NCI-H2029 (cell line): ENCODE measurements around the gene LONP2.

ENCODE experiments used
- DNase-seq: peaks from one replicate; lab custom pipeline; 2025; lab: John Stamatoyannopoulos, UW

LONP2 gene, protein sequence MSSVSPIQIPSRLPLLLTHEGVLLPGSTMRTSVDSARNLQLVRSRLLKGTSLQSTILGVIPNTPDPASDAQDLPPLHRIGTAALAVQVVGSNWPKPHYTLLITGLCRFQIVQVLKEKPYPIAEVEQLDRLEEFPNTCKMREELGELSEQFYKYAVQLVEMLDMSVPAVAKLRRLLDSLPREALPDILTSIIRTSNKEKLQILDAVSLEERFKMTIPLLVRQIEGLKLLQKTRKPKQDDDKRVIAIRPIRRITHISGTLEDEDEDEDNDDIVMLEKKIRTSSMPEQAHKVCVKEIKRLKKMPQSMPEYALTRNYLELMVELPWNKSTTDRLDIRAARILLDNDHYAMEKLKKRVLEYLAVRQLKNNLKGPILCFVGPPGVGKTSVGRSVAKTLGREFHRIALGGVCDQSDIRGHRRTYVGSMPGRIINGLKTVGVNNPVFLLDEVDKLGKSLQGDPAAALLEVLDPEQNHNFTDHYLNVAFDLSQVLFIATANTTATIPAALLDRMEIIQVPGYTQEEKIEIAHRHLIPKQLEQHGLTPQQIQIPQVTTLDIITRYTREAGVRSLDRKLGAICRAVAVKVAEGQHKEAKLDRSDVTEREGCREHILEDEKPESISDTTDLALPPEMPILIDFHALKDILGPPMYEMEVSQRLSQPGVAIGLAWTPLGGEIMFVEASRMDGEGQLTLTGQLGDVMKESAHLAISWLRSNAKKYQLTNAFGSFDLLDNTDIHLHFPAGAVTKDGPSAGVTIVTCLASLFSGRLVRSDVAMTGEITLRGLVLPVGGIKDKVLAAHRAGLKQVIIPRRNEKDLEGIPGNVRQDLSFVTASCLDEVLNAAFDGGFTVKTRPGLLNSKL

DNA sequence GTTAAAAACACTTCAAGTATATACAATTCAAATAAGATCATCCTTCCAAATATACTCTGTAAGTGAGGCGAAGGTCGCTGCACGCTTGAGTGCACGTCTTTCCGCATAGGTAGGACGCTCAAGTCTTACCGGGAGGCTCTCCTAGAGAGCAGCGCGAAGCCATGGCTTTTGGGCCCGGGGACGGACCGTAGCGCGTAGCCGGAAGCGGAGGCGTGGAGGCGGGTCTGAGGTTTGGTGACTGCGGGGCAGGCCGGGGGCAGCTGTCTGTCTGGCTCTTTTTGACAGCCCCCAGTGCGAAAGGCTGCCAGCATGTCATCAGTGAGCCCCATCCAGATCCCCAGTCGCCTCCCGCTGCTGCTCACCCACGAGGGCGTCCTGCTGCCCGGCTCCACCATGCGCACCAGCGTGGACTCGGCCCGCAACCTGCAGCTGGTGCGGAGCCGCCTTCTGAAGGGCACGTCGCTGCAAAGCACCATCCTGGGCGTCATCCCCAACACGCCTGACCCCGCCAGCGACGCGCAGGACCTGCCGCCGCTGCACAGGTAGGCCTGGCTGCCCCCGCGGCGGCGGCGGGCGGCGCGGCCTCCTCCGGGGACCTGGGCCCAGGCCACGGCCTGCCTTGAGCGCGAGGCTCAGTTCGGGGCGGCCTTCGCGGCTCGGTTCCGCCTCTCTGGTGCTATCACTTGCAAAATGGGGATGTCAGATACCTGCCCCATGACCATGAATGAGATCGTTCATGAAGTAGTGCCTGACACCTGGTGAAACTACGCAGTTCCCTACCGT, at the start of gene LONP2:
Gene LONP2, plus strand, starts transcription at position 221 of the 783 bp plus-strand sequence. Its CDS starts 89 bp downstream, at position 310.
- peak; percentile 63 for DNase-seq

DNA sequence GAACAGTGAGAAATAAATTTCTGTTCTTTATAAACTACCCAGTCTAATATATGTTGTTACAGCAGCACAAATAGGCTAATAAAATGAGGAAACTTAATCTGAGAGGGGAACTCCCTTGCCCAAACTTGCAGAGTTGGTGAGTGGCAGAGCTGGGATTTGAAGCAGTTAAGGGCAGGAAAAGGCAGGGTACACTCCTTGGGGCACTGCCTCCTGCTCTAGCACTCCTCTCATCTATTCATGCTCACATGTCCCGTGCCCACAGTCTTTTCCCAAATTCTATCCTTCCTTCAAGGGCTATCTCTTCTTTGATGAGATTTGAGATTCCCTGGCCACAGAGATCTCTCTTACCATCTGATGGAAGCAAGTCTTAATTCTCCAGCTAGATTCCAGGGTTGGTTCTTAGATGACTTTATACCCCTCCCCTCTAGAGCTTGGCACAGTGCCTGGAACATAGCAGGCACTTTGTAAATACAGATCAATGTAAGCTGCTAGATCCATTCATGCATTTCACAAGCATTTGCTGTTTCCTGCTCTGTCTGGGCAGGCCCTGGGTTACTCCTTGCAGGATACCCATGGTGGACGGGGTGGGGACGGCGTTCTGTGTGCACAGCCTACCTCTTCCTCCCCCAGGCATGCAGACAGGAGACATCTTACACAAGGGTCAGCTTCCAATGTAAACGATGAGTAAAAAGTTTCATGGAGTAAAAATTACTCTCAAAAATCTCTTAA, 49.1 kb upstream of the LONP2 start:
- peak; percentile 17 for DNase-seq

DNA sequence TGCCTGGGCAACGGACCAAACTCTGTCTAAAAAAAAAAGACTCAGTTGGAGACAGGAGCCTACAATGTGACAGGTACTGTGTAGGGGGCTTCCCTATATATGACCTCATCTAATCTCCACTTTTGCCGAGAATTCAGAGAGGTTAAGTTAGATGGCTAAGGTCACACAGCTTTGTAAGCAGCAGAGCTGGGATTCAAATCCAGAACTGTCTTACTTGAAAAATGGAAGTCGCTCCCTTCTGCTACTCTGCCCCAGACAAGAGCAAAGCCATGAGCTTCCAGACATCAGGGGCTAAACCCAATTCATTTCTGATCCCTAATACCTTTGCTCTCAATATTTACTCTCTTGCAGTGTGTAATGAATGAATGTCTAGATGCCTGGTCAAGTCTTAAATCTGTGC, 46.8 kb upstream of the LONP2 start:
- DNase-seq = no peak

DNA sequence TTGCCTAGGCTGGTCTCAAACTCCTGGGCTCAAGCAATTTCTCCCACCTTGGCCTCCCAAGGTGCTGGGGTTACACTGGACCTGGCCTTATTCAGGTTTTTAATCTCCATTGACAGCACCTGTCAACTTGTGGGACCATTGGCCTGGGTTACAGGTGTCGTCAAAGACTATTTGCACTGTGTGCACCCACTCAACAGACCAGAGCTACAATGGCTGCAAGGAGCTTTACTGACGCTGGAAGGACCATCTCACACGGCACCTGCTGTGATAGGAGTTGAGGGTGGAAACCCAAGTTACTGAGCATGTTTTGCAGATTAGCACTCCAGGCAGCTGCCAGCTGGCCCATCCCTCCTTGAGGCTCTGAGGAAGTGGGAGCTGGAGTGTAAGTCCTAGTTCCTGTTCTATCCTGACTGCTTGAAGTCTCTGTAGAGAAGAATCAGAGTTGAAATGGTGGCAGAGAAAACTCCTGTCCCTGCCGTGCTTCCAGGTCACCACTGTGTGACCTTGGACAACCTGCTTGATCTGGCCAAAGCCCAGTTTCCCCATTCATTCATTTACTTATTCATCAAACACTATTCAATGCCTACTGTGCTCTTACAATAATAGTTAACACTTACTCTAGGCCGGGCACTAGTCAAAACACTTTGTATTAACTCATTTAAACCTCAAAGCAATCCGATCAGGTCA, 42.4 kb upstream of the LONP2 start:
- no peak for DNase-seq

DNA sequence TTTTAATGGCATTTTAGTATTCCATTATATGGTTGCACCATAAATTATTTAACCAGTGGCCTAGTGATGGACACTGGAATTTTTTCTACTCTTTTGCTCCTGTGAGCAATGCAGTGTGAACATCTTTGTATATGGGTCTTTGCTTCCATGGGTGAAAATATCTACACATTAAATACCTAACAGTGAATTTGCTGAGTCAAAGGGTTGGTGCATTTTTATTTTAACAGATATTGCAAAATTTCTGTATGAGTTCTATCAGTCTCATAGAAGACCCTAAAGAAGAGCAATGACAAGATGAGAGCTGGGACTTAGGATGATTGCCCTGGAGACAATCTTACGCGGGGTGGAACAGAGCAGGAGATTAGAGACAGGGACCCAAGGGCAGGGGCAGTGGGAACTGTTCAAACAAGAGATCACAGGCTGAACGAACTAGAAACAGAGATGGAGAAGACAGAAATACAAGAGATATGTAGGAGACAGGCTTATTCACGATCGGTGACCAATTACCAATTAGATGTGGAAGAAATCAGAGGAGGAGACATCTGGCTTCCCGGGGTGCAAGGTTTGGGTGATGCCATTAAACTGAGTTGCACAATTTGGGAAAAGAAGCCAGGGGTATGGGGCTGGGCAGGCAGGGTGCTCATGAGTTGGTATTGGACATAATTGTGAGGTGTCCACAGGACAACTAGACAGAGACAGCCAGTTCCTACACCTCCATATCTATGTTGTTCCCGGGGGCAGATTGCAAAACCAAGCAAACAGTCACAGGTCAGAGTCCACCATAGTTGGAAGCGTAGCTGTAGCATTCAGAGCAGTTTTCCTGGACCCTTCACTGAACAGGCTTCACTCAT, 39.9 kb upstream of the LONP2 start:
- DNase-seq = no peak

DNA sequence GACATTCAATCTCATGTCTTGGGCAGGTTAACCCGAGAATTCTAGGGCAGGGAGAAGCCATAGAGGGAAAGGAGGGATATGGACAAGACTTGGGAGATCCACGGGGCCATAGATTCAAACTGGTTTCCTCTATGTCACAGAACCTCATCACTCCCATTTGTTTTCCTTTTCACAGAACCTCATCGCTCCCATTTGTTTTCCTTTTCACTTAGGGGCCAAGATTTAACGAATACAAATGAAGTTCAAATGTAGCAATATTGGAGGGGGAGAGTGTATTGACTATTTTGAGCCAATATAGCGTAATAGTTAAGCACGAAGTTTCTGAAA, 39.3 kb upstream of the LONP2 start:
- DNase-seq = no peak

DNA sequence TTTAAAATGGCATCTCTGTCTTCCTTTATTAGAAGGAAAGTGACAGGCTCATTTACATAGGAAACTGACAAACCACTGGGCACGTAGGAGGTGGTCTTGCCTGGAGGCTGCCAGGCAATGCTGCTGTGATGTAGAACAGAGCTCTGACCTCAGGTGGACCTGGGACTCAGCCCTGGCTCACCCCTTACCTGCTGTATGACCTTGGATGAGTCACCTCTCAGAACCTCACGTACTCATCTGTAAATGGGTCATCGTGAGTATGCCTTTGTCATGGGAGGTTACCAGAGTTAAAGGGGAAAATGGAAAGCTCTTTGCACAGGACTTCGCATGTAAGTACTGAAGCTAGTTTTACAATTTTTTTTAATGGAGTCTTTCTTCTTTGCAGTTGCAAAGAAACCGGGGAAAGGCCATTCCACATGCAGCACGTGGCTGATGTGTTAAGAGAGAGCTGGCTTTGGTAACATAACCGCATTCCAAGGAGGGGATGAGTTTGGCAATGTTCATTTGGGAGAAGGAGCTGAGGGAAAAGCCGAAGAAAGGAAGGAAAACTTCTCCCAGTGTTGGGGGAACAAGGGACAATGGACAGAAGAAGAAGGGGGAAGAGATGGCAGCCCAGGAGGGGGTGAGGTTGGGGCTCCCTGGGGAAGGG, 37.4 kb upstream of the LONP2 start:
- no peak for DNase-seq

DNA sequence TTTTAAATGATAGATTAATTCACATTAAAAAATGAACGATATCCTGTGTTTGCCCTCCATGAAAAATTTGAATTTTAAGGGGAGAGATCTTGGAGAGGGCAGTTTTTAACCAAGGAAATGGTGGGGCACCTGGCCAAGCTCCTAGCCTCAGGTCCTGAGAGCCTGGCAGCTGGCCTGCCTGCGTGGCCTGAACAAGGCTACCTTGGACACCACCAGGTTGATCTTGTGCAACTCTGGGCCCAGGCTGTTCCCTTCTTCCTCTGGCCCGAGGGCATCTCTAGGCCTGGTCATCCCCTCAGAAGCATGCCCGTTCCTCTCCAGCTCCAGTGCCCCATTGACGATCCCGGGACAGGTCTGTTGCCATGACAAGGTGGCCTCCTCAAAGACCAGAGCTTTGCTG, 33.4 kb upstream of the LONP2 start:
- DNase-seq = no peak

DNA sequence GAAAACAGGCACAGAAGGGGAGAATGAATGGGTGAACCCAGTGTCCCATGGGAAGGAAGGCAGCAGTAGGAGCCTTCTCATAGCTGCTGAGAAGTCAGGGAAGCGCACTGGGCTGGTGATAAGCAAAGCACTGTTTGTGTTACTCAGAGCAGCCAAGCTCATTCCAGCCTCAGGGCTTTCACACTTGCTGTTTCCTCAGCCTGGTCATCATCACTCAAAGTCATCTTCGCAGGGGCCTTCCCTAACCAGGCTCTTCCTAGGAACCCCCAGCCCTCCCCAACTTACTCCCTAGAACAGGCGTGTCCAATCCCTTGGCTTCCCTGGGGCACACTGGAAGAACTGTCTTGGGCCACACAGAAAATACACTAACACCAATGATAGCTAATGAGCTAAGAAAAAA, 32.1 kb upstream of the LONP2 start:
- no peak for DNase-seq

DNA sequence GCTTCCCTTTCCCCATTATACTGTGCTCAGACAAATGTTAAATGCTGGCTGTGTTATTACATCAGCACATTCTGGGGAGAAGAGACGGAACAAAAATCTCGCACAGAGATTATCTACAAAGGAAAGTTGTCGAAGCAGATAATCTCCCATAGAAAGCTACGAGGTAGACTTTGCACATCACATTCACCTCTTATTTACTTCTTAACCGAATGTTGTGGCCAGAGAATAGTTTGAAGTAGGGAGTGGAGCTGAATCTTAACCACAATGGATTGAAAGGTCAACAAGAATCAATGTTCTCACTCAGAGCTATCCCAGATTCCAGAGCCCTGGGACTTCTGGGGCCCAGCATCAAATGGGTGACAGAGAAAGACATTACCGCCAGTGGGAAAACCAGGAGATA, 28.4 kb upstream of the LONP2 start:
- DNase-seq = no peak

DNA sequence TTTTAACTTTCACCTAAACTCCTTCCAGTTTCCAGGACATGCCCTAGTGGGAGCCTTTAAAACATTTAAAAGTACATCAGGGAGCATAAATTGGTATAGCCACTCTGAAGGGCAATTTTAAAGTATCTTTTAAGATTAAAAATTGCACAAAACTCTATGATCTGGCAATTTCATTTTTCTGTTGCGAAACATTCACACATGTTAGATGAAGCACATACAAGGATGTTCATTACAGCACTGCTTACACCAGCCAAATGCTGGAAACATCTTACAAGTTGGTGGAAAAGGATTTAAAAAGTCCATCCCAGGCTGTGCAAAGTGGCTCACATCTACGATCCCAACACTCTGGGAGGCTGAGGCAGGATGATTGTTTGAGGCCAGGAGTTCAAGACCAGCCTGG, 26.4 kb upstream of the LONP2 start:
- no peak for DNase-seq

DNA sequence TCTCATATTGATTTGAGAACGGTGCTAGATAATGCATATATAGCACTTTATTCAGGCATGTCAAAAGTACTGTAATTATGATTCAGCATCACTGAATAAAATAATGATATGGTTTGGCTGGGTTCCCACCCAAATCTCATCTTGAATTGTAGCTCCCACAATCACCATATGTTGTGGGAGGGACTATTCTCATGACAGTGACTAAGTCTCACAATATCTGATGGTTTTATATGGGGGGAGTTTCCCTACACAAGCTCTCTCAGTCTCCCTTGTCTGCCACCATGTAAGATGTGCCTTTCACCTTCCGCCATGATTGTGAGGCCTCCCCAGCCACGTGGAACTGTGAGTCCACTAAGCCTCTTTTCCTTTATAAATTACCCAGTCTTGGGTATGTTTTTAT, 25.6 kb upstream of the LONP2 start:
- no peak for DNase-seq

DNA sequence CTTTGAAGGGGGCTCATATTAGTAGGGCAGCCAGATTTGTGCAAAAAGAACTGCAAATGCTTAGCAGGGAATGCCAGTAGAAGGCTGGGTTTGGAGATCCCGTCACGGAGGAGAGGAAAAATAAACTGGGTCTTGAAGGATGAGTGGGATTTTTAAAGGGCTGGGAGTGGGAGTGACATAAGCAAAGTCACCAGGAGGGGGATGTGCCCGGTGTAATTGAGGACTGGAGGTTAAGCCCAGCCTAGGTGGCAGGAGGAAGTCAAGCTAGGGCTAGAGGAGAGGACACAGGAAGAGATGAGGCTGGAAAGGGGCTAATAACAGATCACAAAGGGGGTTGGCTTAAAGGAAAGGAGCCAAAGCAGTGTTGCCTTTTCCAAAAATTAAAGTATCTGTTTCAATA, 23.2 kb upstream of the LONP2 start:
- no peak for DNase-seq

DNA sequence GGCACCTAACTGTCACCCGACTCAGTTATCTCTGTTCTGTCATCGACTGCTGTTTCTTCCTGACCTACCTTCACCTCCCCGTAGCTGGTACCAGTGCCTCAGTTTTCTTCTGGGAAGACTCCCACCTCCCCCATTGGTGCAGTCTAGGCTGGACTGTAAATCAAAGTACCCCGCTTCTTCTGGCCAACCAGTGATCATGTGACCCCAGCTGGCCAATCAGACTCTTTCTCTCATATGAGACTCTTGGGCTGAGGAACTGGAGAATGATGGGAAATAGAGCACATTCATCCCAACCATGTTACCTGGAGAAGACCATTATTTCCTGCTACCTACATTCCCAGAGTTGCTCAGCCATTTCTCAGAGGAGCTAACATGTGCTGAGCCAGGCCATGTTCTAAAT, 20.6 kb upstream of the LONP2 start:
- no peak for DNase-seq

DNA sequence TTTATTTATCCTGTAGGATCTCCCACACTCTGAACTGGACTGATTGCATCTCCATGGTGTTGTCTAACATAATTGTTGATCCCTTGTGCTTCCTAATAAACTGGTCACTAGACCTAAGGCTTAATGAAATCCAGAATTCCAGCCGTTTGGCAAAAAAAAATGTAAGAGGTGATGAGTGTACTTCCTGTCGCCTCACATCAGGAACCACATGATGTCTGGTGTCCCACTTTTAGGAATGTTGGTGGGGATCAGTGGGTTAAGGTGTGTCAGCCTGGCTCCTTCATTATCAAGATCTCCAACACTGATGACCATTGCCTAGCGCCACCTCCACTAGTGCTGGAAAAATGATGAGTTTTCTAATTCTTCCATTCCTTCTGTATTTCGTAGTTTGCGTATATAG, 18.6 kb upstream of the LONP2 start:
- no peak for DNase-seq

DNA sequence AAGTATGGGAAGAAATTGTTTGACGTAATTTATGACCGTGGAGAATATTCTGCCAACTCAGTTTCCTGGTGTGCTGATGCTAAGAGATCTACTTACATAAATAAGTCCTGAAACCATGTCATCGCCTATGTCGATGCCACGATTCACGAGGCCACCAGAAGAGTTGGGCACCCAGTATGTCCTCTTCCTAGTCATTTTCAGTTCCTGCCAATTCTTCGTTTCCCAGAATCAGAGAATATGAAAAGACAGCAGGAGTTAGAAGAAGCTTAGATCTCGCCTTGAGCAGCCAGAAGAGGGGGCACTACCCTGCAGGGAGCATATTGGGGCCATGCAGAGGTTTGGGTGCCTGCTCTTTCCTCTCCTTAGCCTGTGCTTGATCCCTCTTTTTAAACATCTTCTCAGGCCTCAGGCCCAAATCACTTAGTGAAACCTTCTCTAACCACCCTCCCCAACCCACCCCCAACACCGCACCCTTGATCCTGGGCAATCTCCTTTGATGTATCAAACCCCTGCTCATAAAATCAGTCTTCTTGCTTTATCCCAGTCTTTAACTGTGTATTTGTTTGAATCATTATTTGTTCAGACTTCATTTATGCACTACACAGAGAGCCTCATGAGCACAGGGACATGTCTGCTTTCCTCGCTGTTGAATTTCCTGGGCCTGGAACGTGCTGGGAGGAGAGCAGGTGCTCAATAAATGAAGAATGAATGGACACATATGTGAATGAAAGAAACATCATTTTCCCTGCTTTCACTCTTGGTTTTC, 12.2 kb upstream of the LONP2 start:
- DNase-seq = no peak

DNA sequence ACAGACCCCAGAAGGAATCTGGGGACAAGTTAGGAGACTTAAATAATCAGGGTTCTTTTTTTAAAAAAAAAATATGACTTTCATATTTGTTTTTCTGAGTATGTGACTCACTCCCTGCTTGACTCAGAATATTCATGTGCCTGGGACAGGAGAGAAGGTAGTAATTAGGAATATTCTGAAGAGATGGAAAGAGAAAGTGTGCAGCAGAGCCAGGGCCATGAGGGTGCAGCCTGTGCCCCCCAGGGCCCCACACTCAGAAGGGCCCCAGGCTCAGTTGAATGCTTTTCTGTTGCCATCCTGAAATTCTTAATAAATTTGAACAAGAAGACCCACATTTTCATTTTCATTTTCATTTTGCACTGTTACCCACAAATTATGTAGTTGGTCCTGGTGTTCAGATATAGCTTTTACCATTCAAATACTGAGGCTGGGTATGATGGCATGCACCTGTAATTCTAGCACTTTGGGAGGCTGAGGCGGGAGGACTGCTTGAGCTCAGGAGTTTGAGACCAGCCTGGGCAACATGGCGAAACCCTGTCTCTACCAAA, 11.5 kb upstream of the LONP2 start:
- no peak for DNase-seq

DNA sequence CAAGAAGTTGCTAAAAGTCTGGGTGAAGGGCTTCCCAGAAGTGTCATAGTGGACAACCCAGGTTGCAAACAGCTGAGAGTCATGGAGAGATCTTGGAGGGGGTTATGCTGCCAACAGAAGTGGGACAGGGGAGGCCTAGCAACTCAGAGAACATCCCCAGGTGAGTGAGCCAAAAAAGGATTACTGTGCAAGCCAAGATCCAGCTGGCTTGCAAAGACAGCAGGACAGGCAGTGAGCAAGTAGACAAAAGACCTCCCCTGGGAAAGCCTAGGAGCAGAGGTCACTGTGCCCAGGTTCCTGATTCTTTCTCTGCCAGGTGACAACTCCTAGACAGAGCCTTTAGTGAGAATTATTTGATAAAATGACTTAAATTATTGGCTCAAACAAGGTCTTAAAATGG, 9.5 kb upstream of the LONP2 start:
- no peak for DNase-seq

DNA sequence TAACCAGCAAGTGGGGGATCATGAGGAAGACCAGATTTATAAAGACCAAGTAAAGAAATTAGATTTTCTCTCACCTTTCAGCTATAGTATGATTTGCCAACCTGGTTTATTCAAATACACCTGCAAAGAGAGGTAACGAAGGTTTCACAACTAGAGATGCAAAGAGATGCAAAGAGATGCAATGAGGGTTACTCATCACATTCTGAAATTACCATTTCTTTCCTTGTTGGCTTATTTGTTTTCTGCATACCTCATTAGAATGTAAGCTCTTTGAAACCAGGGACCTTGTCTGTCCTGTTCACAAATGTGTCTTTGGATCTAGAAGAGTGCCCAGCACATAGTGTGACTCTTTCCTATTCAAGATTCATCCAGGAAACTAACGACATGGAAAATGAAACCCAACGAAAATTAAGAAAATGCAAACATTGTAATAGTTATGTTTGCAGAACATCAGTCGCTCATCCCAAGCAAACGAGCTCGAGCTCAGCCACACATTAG, 9.0 kb upstream of the LONP2 start:
- no peak for DNase-seq
